Liver (tissue), 9 donors: Measurements from ENCODE around the gene EPHB2. TPM values are rescaled to one million over a fixed set of nuclear protein-coding genes. Genes with fewer than 3 reads are reported as not detected.

ENCODE experiments used
- DNase-seq: peaks from one replicate; pipeline ENCODE4 v3.0.0-alpha.2; 2017; ENCODE audit warnings: low spot score
- H3K27ac ChIP-seq, 2 donors: one replicate each; pipeline ENCODE4 v1.7.0; 2013; ENCODE audit warnings: inconsistent platforms in 2 of 2, low read length in 2 of 2, control low read depth in 1 of 2, low read depth in 1 of 2, mild to moderate bottlenecking in 1 of 2
- H3K27me3 ChIP-seq, 4 donors: one replicate each; pipeline versions ENCODE4 v1.6.1 to v1.7.0; 2013; ENCODE audit warnings: low read length in 3 of 4, inconsistent platforms in 1 of 4, mild to moderate bottlenecking in 1 of 4, moderate library complexity in 1 of 4; ENCODE audit not compliant: control insufficient read depth in 4 of 4, insufficient read depth in 4 of 4
- H3K36me3 ChIP-seq, 4 donors: one replicate each; pipeline versions ENCODE4 v1.6.1 to v1.7.0; 2013; ENCODE audit warnings: low read length in 3 of 4, mild to moderate bottlenecking in 3 of 4, low read depth in 1 of 4, moderate library complexity in 1 of 4; ENCODE audit not compliant: control insufficient read depth in 4 of 4, insufficient read depth in 3 of 4
- H3K4me1 ChIP-seq, 4 donors: one replicate each; pipeline versions ENCODE4 v1.6.1 to v1.7.0; 2013; ENCODE audit warnings: low read length in 3 of 4, mild to moderate bottlenecking in 3 of 4, moderate library complexity in 1 of 4; ENCODE audit not compliant: control insufficient read depth in 4 of 4, insufficient read depth in 4 of 4
- H3K4me3 ChIP-seq, 3 donors: one replicate each; pipeline versions ENCODE4 v1.6.1 to v1.7.0; 2013; ENCODE audit warnings: low read length in 3 of 3, control low read depth in 1 of 3, low read depth in 1 of 3, mild to moderate bottlenecking in 1 of 3
- H3K9ac ChIP-seq, 2 donors: one replicate each; pipeline ENCODE4 v1.7.0; 2013; ENCODE audit warnings: low read length in 2 of 2, mild to moderate bottlenecking in 2 of 2, moderate library complexity in 2 of 2, control low read depth in 1 of 2, low read depth in 1 of 2
- H3K9me3 ChIP-seq, 4 donors: one replicate each; pipeline versions ENCODE4 v1.6.1 to v1.7.0; 2013; ENCODE audit warnings: low read length in 3 of 4; ENCODE audit not compliant: control insufficient read depth in 4 of 4
- ATF3 ChIP-seq: IDR thresholded peaks from 2 replicates; pipeline ENCODE4 v1.6.1; 2016; ENCODE audit warnings: antibody characterized with exemption
- CTCF ChIP-seq: fragments of 150-350 bp; IDR thresholded peaks from 2 replicates; pipeline ENCODE4 v1.5.1; 2017; ENCODE audit warnings: improper control_type of control experiment, low read depth, low read length; ENCODE audit not compliant: missing input control
- EGR1 ChIP-seq, 2 donors: IDR thresholded peaks; 2 replicates each; pipeline ENCODE4 v1.6.1; 2016 to 2018; ENCODE audit warnings: antibody characterized with exemption in 2 of 2, low read depth in 2 of 2
- FOXA1 ChIP-seq: IDR thresholded peaks from 2 replicates; pipeline ENCODE4 v1.6.1; 2016; ENCODE audit warnings: antibody characterized with exemption
- FOXA2 ChIP-seq: IDR thresholded peaks from 2 replicates; pipeline ENCODE4 v1.6.1; 2016; ENCODE audit warnings: antibody characterized with exemption
- GABPA ChIP-seq, 2 donors: IDR thresholded peaks in 1 of 2; conservative IDR thresholded peaks in 1 of 2; 2 replicates each; pipeline ENCODE4 v1.6.1; 2016; ENCODE audit warnings: antibody characterized with exemption in 2 of 2, mild to moderate bottlenecking in 1 of 2, moderate library complexity in 1 of 2
- HNF4A ChIP-seq, 2 donors: conservative IDR thresholded peaks; 2 replicates each; pipeline ENCODE4 v1.6.1; 2016; ENCODE audit warnings: antibody characterized with exemption in 2 of 2, mild to moderate bottlenecking in 2 of 2
- HNF4G ChIP-seq: IDR thresholded peaks from 2 replicates; pipeline ENCODE4 v1.6.1; 2016; ENCODE audit warnings: antibody characterized with exemption
- JUND ChIP-seq, 2 donors: IDR thresholded peaks; 2 replicates each; pipeline ENCODE4 v1.6.1; 2016; ENCODE audit warnings: antibody characterized with exemption in 2 of 2
- MAX ChIP-seq: IDR thresholded peaks from 2 replicates; pipeline ENCODE4 v1.6.1; 2016; ENCODE audit warnings: antibody characterized with exemption
- NR2F2 ChIP-seq: IDR thresholded peaks from 2 replicates; pipeline ENCODE4 v1.6.1; 2016; ENCODE audit warnings: antibody characterized with exemption
- RAD21 ChIP-seq, 2 donors: IDR thresholded peaks; 2 replicates each; pipeline ENCODE4 v1.6.1; 2016; ENCODE audit warnings: antibody characterized with exemption in 2 of 2, mild to moderate bottlenecking in 2 of 2
- REST ChIP-seq: IDR thresholded peaks from 2 replicates; pipeline ENCODE4 v1.6.1; 2016; ENCODE audit warnings: antibody characterized with exemption, mild to moderate bottlenecking
- RXRA ChIP-seq, 2 donors: IDR thresholded peaks; 2 replicates each; pipeline ENCODE4 v1.6.1; 2017 to 2018; ENCODE audit warnings: antibody characterized with exemption in 2 of 2, mild to moderate bottlenecking in 1 of 2
- SP1 ChIP-seq: IDR thresholded peaks from 2 replicates; pipeline ENCODE4 v1.6.1; 2018; ENCODE audit warnings: antibody characterized with exemption, mild to moderate bottlenecking
- TAF1 ChIP-seq: conservative IDR thresholded peaks from 2 replicates; pipeline ENCODE4 v1.6.1; 2016; ENCODE audit warnings: antibody characterized with exemption, mild to moderate bottlenecking
- YY1 ChIP-seq: IDR thresholded peaks from 2 replicates; pipeline ENCODE4 v1.6.1; 2016; ENCODE audit warnings: antibody characterized with exemption, mild to moderate bottlenecking
- ZBTB33 ChIP-seq: IDR thresholded peaks from 2 replicates; pipeline ENCODE4 v1.6.1; 2016; ENCODE audit warnings: antibody characterized with exemption
- WGBS: extraction: QIAGEN DNeasy Blood & Tissue Kit; methylation state at CpG from one replicate; pipeline ENCODE4 v1.1.7; 2013; 5-methylcytosine and 5-hydroxymethylcytosine counted together
- polyA plus RNA-seq, 2 donors: library from polyadenylated mRNA; stranded (reverse) in 1 of 2; unstranded in 1 of 2; fragments of 200-250 nt in 1 of 2; fragments of >200 nt in 1 of 2; fragmentation: Nextera tagmentation in 1 of 2; extraction: Ambion mirVana in 1 of 2; gene quantifications; one replicate each; pipeline versions ENCODE4 v1.2.1 to v1.2.3, GENCODE V29; 2013 to 2015
- total RNA-seq, 2 donors: library from RNA; depleted of rRNA; stranded (reverse); fragments of >200 nt; gene quantifications; one replicate each; pipeline ENCODE4 v1.2.3, GENCODE V29; 2014
- donor health status: healthy.
- donor health status: healthy.
- donor health status: healthy.
- donor health status: healthy.
- donor health status: healthy.

The EPHB2 gene
- total and polyA plus RNA-seq, 4 donors: 0.07 to 1.0 (median 0.38) TPM

- H3K36me3 ChIP-seq: no peaks in the 10 kb centered on the region
- H3K9me3 ChIP-seq: no peaks in the 10 kb centered on the region
- no peaks in the 10 kb centered on the region for H3K27me3 ChIP-seq
- H3K4me1 ChIP-seq: peaks cover 4 to 11% (median 8%) of the 10 kb centered on the region in 4 donors
- TF ChIP-seq FOXA1 (no peak), NR2F2 (no peak), ATF3 (no peak), EGR1 (IDR thresholded peaks at IDR 0.05; ENCODE audit: low read depth in 2 of 2) (no peak), HNF4A (conservative IDR thresholded peaks at IDR 0.05) (no peak), HNF4G (no peak), MAX (no peak), RXRA (IDR thresholded peaks at IDR 0.05) (no peak), TAF1 (no peak), JUND (IDR thresholded peaks at IDR 0.05) (no peak), YY1 (no peak), FOXA2 (no peak), REST (no peak), GABPA (IDR thresholded peaks at IDR 0.05 in 1 of 2, conservative IDR thresholded peaks at IDR 0.05 in 1 of 2) (no peak), RAD21 (IDR thresholded peaks at IDR 0.05) (no peak), CTCF (no peak)
- WGBS: 19% methylated on average over 5 of the region's 5 CpGs
- no peak overlapping the region for H3K27ac ChIP-seq
- no peak overlapping the region for H3K4me3 ChIP-seq
- no peak overlapping the region for H3K9ac ChIP-seq
- DNase-seq: no peak
Observed at GRCh38 chr1:22749919-22750684, 39.5 kb downstream of the EPHB2 start.

GRCh38 chr1:22750685-22751051 lies 40.0 kb downstream of the EPHB2 start:
- H3K9ac ChIP-seq: no peak overlapping the region
- peaks cover 2 to 7% (median 4%) of the 10 kb centered on the region in 4 donors for H3K4me1 ChIP-seq
- H3K9me3 ChIP-seq: no peaks in the 10 kb centered on the region
- WGBS: 32% methylated on average over 1 of the region's 1 CpG
- no peaks in the 10 kb centered on the region for H3K27me3 ChIP-seq
- no peak for DNase-seq
- TF ChIP-seq RAD21 (IDR thresholded peaks at IDR 0.05): no peak
- TF ChIP-seq HNF4G: no peak
- TF ChIP-seq ATF3: no peak
- no peak for TF ChIP-seq ZBTB33
- TF ChIP-seq SP1: no peak
- no peak for TF ChIP-seq HNF4A (conservative IDR thresholded peaks at IDR 0.05)
- TF ChIP-seq TAF1: no peak
- TF ChIP-seq REST: no peak
- TF ChIP-seq GABPA (IDR thresholded peaks at IDR 0.05 in 1 of 2, conservative IDR thresholded peaks at IDR 0.05 in 1 of 2): no peak
- TF ChIP-seq RXRA (IDR thresholded peaks at IDR 0.05): no peak
- H3K27ac ChIP-seq: no peak overlapping the region
- no peak overlapping the region for H3K4me3 ChIP-seq
- no peaks in the 10 kb centered on the region for H3K36me3 ChIP-seq
